GM19193 (cell line): ENCODE results near the gene ZNF581.

Experiments
- POLR2A ChIP-seq: IDR thresholded peaks from 4 replicates; pipeline ENCODE4 v1.6.1; 2011; ENCODE audit not compliant: insufficient read depth, insufficient read length; ENCODE audit errors: extremely low read depth

Gene ZNF581

DNA sequence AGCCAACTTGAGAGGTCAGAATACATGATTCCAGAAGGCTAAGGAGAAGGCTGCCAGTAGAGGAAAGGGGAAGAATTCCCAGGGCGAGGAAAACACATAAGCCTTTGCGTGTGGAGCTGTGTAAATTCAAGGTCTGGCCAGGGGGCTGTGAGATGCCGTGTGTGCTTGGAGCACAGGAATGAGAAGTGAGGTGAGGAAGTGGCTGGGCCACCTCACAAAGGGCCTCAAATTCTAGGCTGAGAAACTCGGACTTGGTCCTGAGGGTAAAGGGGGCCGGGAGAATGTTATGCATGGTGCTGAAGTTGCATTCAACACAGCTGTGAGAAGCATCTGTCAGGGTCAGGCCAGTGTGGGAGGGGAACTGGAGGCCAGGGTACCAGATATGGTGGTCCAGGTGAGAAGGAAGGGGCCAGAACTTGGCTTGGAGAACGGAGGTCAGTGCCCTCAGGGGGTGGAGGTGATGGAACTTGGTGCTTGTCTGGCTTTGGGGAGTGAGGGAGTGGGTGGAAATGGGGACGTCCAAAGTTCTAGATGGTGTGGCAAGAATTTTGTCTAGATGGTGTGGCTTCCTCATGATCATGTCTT lies 7.5 kb upstream of the ZNF581 start:
- TF ChIP-seq POLR2A, result no peak

DNA sequence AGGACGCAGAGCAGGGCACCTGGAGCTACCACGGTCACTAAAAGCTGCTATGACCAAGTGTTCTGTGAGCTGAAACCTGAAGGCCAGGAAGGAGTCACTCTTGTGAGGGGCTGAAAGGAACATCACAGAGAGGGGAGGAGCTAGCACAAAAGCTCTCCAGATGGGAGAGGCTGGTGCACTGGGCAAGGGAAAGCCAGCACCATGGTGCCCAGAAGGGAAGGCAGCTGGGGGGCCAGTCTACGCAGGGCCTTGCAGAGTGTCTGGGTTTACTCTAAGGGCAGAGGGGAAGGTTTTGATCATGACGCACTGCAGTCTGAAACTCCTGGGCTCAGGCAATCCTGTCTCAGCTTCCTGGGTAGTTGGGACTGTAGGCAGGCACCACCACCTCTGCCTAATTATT lies 6.7 kb upstream of the ZNF581 start:
- no peak for TF ChIP-seq POLR2A

DNA sequence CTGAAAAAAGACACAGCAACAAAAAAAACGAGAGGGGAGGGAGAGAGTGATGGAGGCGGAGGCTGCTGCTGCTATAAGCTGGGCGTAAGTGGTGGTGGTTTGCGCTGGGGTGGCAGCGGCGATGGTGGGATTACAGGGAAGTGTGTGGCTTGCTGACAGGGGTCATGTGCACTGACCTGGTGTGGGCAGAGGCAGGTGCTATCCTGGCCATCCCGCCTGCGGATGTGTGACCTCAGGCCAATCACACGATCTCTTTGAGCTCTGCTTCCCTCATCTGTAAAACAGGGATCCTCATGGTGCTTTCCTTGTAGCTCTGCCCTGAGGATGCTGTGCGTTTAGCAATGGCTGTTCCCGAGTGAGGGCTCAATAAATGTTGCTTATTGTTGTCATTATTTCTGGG lies 5.9 kb upstream of the ZNF581 start:
- TF ChIP-seq POLR2A, result peak; percentile 9

DNA sequence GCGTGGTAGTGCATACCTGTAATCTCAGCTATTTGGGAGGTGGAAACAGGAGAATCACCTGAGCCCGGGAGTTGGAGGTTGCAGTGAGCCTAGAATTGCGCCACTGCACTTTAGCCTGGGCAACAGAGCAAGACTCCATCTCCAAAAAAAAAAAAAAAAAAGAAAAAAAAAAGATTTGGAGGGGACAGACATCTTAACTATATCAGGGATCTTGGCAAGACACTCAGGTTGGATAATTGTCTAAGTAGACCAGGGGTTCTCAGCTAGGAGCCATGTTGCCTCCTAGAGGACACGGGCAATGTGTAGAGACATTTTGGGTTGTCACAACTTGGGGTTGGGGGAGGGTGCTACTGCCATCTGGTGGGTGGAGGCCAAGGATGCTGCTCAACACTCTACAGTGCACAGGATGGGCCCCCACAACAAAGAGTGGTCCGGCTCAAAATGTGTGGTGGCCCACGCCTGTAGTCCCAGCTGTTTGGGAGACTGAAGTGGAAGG lies 4.5 kb upstream of the ZNF581 start:
- TF ChIP-seq POLR2A, result no peak

DNA sequence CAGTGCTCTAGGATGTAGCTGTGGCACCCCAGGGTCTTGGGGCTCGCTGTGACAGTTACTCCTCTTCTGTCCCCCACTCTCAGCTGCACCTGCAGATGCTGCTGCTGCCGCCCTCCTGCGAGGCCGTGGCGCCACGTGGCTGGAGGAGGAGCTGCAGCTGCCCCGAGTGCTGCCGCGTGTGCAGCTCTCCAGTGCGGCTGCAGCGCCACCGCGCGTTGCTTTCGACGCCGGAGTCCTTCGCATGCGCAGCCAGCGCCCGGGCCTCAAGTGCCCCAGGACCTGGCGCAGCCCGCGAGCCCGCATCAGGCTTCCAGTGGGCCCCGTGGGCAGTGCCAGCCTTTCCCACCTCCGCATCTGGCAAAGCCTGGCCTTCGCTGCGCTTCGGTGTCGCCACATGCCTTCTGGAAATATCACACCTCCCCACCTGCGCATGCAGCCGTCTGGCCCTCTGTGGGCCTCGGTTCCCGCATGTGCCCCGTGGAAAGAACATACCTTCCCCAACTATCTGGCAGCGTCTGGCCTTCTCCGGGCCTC lies 3.3 kb upstream of the ZNF581 start:
- peak; percentile 13 for TF ChIP-seq POLR2A

DNA sequence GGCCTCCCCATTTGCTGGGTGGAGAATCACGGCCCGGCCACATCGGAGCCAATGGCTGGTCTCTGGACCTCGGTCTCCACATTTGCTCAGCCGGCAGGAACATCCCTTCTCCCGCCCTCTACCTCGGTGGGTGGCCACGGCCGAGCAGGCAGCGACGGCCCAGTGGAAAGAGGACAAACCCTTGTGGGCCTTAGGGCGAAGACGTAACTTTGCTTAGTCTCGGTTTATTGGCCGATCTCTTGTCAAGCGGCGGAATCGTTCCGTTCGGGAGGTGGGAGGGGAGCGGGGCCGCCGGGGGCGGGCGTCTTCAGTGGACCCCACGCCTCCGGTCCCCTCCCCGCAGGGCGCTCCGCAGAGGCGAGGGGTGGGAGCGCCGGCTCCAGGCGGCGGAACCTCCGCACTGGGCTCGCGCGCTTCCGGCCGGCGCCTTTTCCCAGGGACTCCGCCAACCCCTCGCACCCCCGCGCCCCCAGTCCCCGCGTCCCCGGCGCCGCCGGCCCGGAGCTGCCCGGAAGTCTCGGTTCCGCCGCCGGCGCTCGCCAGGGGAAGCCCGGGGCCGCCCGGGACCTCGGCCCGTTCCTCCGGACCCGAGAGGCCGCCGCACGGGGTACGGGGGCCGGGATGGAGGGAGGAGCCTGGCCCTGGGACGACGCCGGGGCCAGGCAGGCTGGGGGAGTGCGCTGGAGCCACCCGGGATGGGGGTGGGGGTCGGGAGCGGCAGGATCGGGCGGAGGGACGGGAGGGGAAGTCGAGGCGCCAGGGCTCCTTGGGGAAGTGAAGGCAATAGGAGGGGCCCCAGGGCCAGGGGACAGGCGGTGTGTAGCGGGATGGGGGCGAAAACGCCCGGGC lies 2.6 kb upstream of the ZNF581 start, which contains the start of gene ZNF580:
Gene ZNF580 (plus strand): TSS at position 426 of the 849 bp plus-strand sequence. CDS start 1,507 bp downstream, outside the sequence.
- TF ChIP-seq POLR2A, result peak; percentile 33

DNA sequence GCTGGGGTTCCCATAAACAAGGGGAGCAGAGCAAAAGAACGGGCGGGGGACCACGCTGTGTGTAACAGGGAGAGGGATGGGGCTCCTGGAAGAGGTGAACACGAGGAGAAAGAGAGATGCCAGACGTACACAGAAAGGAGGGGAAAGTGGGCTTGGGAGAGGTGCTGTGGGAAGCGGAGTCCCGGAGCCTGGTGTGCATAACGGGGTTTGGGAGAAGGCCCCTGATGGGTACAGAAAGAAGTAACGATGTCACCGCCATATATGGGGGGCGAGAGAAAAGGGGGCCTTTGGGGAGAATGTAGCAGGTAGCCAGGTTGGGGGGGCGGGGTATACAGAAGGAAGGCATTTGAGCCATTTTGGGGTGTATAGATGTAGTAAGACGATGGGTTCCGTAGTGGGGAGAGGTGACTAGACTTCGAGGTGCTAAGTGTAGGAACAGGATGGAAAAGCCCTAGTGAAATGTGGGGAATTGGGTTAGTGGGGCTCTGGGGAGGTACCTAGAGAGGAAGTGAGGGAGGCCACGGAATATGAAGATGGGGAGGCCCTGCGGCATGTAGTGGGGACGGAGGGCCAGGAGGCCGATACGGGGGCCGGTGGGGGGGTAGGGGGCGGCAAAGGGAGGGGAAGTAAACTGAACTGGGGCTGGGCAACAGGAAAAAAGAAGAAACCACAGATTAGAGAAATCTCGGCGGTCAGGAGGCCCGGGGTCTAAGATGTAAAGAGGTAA lies 1.9 kb upstream of the ZNF581 start:
- TF ChIP-seq POLR2A, result peak; percentile 2

DNA sequence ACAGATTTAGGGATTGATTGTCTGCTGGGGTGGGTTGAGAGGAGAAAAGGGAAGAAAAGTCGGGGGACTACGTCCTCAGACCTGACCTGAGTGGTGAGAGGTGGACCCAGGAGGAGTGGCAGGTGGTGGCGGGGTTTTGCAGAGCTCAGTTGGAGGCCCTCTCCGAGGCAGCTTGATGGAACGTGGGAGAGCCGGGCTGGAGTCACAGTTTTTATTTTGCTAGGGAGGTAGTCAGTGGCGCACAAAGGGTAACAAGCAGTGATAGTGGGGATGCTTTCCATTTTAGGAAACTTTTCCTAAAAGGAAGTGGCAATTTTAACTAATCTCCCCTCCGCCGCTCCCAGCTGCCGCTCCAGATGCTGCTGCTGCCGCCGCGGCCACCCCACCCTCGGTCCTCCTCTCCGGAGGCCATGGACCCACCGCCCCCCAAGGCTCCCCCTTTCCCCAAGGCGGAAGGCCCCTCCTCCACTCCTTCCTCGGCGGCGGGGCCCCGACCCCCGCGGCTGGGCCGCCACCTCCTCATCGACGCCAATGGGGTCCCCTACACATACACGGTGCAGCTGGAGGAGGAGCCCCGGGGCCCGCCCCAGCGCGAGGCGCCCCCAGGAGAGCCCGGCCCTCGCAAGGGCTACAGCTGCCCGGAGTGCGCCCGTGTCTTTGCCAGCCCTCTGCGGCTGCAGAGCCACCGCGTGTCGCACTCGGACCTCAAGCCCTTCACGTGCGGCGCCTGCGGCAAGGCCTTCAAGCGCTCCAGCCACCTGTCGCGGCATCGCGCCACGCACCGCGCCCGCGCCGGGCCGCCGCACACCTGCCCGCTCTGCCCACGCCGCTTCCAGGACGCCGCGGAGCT lies 1.1 kb upstream of the ZNF581 start:
- no peak for TF ChIP-seq POLR2A

DNA sequence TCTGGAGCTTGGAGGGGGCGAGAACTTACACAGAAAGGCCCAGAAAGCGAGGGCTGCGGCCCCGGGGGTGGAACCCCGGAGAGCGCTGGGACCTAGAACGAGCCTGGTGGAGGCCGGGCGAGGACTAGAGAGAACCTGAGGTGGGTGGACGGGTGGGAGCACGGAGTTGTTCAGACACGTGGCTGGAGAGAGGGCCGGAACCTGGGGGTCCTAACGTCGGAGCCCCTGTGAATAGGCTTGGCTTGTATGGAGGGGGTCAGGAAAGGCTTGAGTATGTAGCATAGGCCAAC lies 383 bp downstream of the ZNF581 start:
- TF ChIP-seq POLR2A, result no peak

DNA sequence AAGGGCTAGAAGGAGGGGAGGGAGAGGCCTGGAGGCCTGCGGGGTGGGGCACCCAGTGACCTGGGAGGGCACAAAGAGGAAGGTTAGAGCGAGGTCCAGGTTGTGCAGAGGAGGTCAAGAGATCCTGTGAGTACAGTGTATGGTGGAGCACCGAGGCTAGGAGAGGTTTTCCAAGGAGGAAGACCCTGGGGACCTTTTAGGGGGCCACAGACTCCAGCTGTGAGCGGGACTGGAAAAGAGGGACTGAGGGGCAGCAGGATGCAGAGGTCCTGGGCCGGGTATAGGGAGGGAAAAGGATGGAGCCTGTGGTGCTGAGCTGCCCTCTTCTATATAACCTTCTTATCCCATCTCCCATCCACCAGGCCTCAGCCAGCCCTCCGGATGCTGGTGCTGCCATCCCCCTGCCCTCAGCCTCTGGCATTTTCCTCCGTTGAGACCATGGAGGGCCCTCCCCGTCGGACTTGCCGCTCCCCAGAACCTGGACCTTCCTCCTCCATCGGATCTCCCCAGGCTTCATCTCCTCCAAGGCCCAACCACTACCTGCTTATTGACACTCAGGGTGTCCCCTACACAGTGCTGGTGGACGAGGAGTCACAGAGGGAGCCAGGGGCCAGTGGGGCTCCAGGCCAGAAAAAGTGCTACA lies 863 bp downstream of the ZNF581 start:
- TF ChIP-seq POLR2A, result no peak

DNA sequence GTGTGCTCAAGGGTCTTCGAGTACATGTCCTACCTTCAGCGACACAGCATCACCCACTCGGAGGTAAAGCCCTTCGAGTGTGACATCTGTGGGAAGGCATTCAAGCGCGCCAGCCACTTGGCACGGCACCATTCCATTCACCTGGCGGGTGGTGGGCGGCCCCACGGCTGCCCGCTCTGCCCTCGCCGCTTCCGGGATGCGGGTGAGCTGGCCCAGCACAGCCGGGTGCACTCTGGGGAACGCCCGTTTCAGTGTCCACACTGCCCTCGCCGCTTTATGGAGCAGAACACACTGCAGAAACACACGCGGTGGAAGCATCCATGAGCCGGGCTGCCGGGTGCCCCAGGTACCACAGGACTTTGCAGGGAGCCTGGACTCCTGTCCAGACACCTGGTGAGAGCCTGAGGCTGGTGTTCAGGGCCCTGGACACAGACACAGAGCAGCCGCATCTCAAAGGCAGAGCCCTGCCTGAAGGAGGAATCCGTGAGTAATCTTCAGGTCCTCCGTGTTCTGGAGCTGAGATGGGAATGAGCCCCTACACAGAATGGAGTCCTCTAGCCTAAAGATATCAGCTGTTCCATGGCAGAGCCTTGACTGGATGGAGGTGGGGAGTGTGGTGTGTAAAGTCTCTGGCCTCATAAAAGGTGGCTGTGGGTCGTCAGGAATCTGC lies 1.5 kb downstream of the ZNF581 start:
- peak; percentile 8 for TF ChIP-seq POLR2A

DNA sequence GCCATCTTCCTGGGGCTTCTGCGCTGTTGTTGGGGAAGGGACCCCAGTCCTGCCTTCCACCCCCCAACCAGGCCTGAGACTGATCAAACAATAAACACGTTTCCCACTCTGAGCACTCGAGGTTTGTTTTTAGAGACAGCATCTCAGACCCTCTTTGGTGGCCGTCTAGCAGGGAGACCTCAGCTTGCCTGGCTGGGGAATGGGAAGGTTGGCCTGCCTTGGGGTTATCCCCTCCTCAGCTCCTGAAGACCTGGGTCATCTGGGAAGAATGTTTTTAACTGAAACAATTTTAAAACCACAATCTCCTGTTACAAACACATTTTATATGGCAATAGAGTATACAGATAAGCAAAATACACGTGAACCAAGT lies 2.0 kb downstream of the ZNF581 start:
- no peak for TF ChIP-seq POLR2A

DNA sequence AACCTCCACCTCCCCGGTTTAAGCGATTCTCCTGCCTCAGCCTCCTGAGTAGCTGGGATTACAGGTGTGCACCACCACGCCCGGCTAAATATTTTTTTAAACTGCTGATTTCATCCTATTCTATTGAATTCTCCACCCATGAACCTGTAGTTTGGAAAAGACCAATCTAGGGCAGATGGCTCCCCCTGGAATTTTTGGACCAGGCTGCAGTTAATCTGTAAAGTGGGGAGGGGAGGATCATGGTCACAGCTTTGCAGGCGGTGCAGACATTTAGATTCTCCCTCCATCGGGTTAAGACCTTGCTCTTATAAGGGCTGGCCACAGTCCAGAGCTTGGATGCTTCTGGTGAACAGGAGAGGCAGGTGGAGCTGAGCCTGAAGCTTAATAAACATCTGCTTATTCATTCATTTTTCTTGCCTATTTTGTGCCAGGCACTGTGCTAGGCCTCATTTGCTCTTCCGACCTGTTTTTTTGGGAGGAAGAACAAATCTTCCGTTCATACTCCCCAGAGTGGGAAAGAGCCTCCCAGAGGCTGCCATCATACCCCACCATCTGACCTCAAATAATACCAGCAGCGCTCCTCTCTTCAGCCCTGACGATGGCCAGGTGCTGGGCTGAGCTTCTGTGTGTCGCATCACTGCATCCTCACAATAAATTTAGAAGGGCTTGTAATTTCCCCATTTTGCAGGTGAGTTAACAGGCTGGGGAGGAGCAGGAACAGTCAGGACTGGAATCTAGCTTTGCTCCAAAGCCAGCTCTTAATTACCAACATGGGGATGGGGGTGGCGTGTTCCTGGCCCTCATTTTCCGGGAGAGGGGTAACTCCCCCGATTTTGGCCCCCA lies 3.7 kb downstream of the ZNF581 start:
- no peak for TF ChIP-seq POLR2A
